Esophagus squamous epithelium (tissue), 5 donors: ENCODE data around the gene IFITM2. TPM values are rescaled to one million over a fixed set of nuclear protein-coding genes. Genes with fewer than 3 reads are reported as not detected.

ENCODE experiments used
- DNase-seq: peaks from one replicate; lab custom pipeline; 2025; lab: John Stamatoyannopoulos, UW
- H3K27ac ChIP-seq, 4 donors: fragments of 200-600 bp; sonication (generic); one replicate each; pipeline ENCODE4 v1.5.1; 2016 to 2019; ENCODE audit warnings: mild to moderate bottlenecking in 1 of 4
- H3K27me3 ChIP-seq, 4 donors: fragments of 200-600 bp; sonication (generic); 1 replicate in 3 of 4; 2 replicates in 1 of 4; pipeline versions ENCODE4 v1.5.1 to v1.6.0; 2017 to 2021; ENCODE audit warnings: antibody characterized with exemption in 1 of 4
- H3K36me3 ChIP-seq, 3 donors: fragments of 200-600 bp; sonication (generic); one replicate each; pipeline ENCODE4 v1.5.1; 2016 to 2019
- H3K4me1 ChIP-seq, 3 donors: fragments of 200-600 bp; sonication (generic); one replicate each; pipeline ENCODE4 v1.5.1; 2017 to 2019
- H3K4me3 ChIP-seq, 4 donors: fragments of 200-600 bp; sonication (generic); 1 replicate in 3 of 4; 2 replicates in 1 of 4; pipeline ENCODE4 v1.5.1; 2016 to 2019; ENCODE audit warnings: mild to moderate bottlenecking in 2 of 4, moderate library complexity in 1 of 4
- H3K9me3 ChIP-seq, 3 donors: fragments of 200-600 bp; sonication (generic); one replicate each; pipeline ENCODE4 v1.5.1; 2016 to 2019
- CTCF ChIP-seq, 6 experiments: fragments of 450-650 bp in 4 of 6; fragments of 200-600 bp in 2 of 6; sonication (generic) in 2 of 6; IDR thresholded peaks; one replicate each; pipeline ENCODE4 v1.5.1; 2016 to 2019; ENCODE audit warnings: antibody characterized with exemption in 6 of 6, mild to moderate bottlenecking in 4 of 6, moderate library complexity in 4 of 6
- whole genome bisulfite sequencing, 2 donors: methylation state at CpG; one replicate each; pipeline ENCODE4 v1.1.5; 2018; 5-methylcytosine and 5-hydroxymethylcytosine counted together
- intact Hi-C: fragments of 100-400 bp; cut with DNase I; formaldehyde crosslinking; loops from one replicate; pipeline ENCODE4 v1.15.0; 2022
- small RNA-seq, 4 donors: library from RNA; depleted of rRNA; stranded (forward); fragments of <200 nt; gene quantifications; one replicate each; pipeline ENCODE3, GENCODE V24; 2016
- total RNA-seq, 4 donors: library from RNA; depleted of rRNA; stranded (reverse); fragments of >200 nt; gene quantifications; one replicate each; pipeline ENCODE4 v1.1.0, GENCODE V29; 2016
- donor health status: DM: yes; HTN: yes; CAD: no.

IFITM2 gene
- total RNA-seq, 4 donors from 2014 or later = 14.4 to 67.5 (median 50.3) TPM

GRCh38 chr11:358129-358800 lies 50.6 kb downstream of the IFITM2 start:
- intact Hi-C loops = no loop called here
- Histone ChIP-seq H3K36me3 (no peaks in the 10 kb centered on the region), H3K4me3 (no peak overlapping the region), H3K27ac (no peak overlapping the region), H3K27me3 (peaks cover 0 to 34% (median 0%) of the 10 kb centered on the region in 4 donors), H3K4me1 (peaks cover 14 to 35% (median 26%) of the 10 kb centered on the region in 3 donors), H3K9me3 (peaks cover 0 to 12% (median 0%) of the 10 kb centered on the region in 3 donors)
- WGBS, 2 donors = 37 to 53% methylated on average over 28 to 29 of the region's 34 CpGs
- no peak for TF ChIP-seq CTCF (IDR thresholded peaks at IDR 0.05)
- DNase-seq = no peak

Small RNA genes within 50 kb of the gene (small RNA-seq; reads per million reads assigned to genes)
- gene AC136475.6 = 0 reads per million in 4 donors

Other genes starting within 250 kb of the IFITM2 start
- gene SCGB1C1, start 114.7 kb upstream of the IFITM2 start, total RNA-seq = not detected
- 10 to 100 TPM; 16.3 to 24.8 (median 17.1) TPM for gene BET1L, start 100.4 kb upstream of the IFITM2 start, total RNA-seq
- gene RIC8A, start 100.1 kb upstream of the IFITM2 start, total RNA-seq = 10 to 100 TPM; 48.3 to 71.1 (median 60.2) TPM
- 1 to 10 TPM; 2.5 to 8.3 (median 6.1) TPM for gene SIRT3, start 71.5 kb upstream of the IFITM2 start, total RNA-seq
- 100 to 1,000 TPM in 2 of 4 donors, 10 to 100 TPM in 2; 46.4 to 116 (median 105) TPM for gene PSMD13, start 70.8 kb upstream of the IFITM2 start, total RNA-seq
- gene NLRP6, start 29.4 kb upstream of the IFITM2 start, total RNA-seq = 1 to 10 TPM in 1 of 4 donors, under 1 TPM in 1, not detected in 2; 0.75 to 1.3 TPM
- gene PGGHG, start 18.7 kb upstream of the IFITM2 start, total RNA-seq = 10 to 100 TPM in 1 of 4 donors, 1 to 10 TPM in 3; 5.3 to 15.3 (median 5.9) TPM
- gene IFITM5, start 8.3 kb upstream of the IFITM2 start, total RNA-seq = not detected
- 100 to 1,000 TPM in 1 of 4 donors, 10 to 100 TPM in 3; 26.3 to 133 (median 60.0) TPM for gene IFITM1, start 6.2 kb downstream of the IFITM2 start, total RNA-seq
- 100 to 1,000 TPM in 2 of 4 donors, 10 to 100 TPM in 2; 45.3 to 159 (median 113) TPM for gene IFITM3, start 13.0 kb downstream of the IFITM2 start, total RNA-seq
- 1 to 10 TPM in 3 of 4 donors, under 1 TPM in 1; 0.97 to 7.9 (median 3.3) TPM for gene B4GALNT4, start 61.7 kb downstream of the IFITM2 start, total RNA-seq
- 1,000 to 10,000 TPM in 1 of 4 donors, 100 to 1,000 TPM in 3; 314 to 1,016 (median 520) TPM for gene PKP3, start 86.4 kb downstream of the IFITM2 start, total RNA-seq
- 10 to 100 TPM; 15.5 to 35.1 (median 16.1) TPM for gene SIGIRR, start 107.2 kb downstream of the IFITM2 start, total RNA-seq
- 10 to 100 TPM; 11.0 to 22.1 (median 16.2) TPM for gene ANO9, start 134.2 kb downstream of the IFITM2 start, total RNA-seq
- gene PTDSS2, start 142.5 kb downstream of the IFITM2 start, total RNA-seq = 10 to 100 TPM; 15.8 to 34.3 (median 22.8) TPM
- 100 to 1,000 TPM; 206 to 378 (median 222) TPM for gene RNH1, start 199.4 kb downstream of the IFITM2 start, total RNA-seq
- gene HRAS, start 227.8 kb downstream of the IFITM2 start, total RNA-seq = 100 to 1,000 TPM in 2 of 4 donors, 10 to 100 TPM in 2; 56.7 to 106 (median 85.2) TPM
- gene LRRC56, start 229.7 kb downstream of the IFITM2 start, total RNA-seq = 1 to 10 TPM in 2 of 4 donors, under 1 TPM in 2; 0.35 to 2.3 (median 1.2) TPM